DMS53 treated with DMSO at 0.1 percent for 48 hours (cell line): ENCODE results near the gene MAP10.

Experiments
- DNase-seq: peaks from one replicate; lab custom pipeline; 2025; ENCODE audit not compliant: unreplicated experiment; lab: John Stamatoyannopoulos, UW

Gene MAP10

GRCh38 chr1:232853994-232854797 lies 49.0 kb downstream of the MAP10 start:
- no peak for DNase-seq

GRCh38 chr1:232854798-232855159 lies 49.6 kb downstream of the MAP10 start:
- no peak for DNase-seq

GRCh38 chr1:232856541-232856940 lies 51.3 kb downstream of the MAP10 start:
- DNase-seq, result no peak
